ENCODE measurements around the gene ELP5.

- TF ChIP-seq CTCF (IDR thresholded peaks at IDR 0.05) (no peak), POLR2A (IDR thresholded peaks at IDR 0.05) (no peak)
These were observed 32.9 kb downstream of the ELP5 start for GRCh38 chr17:7284911-7285310.
